PC-9 (cell line): ENCODE measurements around the gene CD63. TPM values are rescaled to one million over a fixed set of nuclear protein-coding genes. Genes with fewer than 3 reads are reported as not detected.

Experiments
- BruUV-seq: library from RNA; stranded (reverse); fragments of 400-500 nt; replicated peaks from 2 replicates; lab custom pipeline; 2021; lab: Mats Ljungman, UMichigan
- CTCF ChIA-PET: fragments of 300-600 bp; sonication (Branson Sonifier 250); formaldehyde crosslinking; loops from one replicate; lab custom pipeline; 2022; ENCODE audit warnings: antibody characterized with exemption; lab: Charles Lee
- POLR2A ChIA-PET: fragments of 300-600 bp; sonication (Branson Sonifier 250); formaldehyde crosslinking; loops from one replicate; lab custom pipeline; 2022; ENCODE audit warnings: antibody characterized with exemption; ENCODE audit not compliant: unreplicated experiment; lab: Charles Lee
- DNase-seq, 2 experiments: peaks; one replicate each; pipeline versions ENCODE4 v3.0.0 to v3.0.0-alpha.2; 2015 to 2022; ENCODE audit warnings: mixed read lengths in 1 of 2
- H2AFZ ChIP-seq: fragments of 200-600 bp; sonication (generic); 2 replicates; pipeline ENCODE4 v1.8.1; 2017; ENCODE audit warnings: antibody characterized with exemption
- H3F3A ChIP-seq: fragments of 200-600 bp; sonication (generic); 2 replicates; pipeline ENCODE4 v1.8.1; 2017; ENCODE audit warnings: antibody characterized with exemption, mild to moderate bottlenecking, low read depth; ENCODE audit not compliant: insufficient read depth
- H3K27ac ChIP-seq: fragments of 200-600 bp; sonication (generic); 2 replicates; pipeline ENCODE4 v1.6.1; 2016; ENCODE audit warnings: mixed run types
- H3K27me3 ChIP-seq: fragments of 200-600 bp; sonication (generic); 2 replicates; pipeline ENCODE4 v1.6.1; 2016; ENCODE audit warnings: low read depth, mixed run types; ENCODE audit not compliant: insufficient read depth
- H3K36me3 ChIP-seq: fragments of 200-600 bp; sonication (generic); 2 replicates; pipeline ENCODE4 v1.6.1; 2016; ENCODE audit warnings: low read depth, mixed run types
- H3K4me1 ChIP-seq: fragments of 200-600 bp; sonication (generic); replicated peaks from 2 replicates; pipeline ENCODE4 v1.6.1; 2016; ENCODE audit warnings: mixed run types; ENCODE audit not compliant: insufficient read depth
- H3K4me2 ChIP-seq: fragments of 200-600 bp; sonication (generic); 2 replicates; pipeline ENCODE4 v1.6.1; 2017; ENCODE audit warnings: mixed run types
- H3K4me3 ChIP-seq: fragments of 200-600 bp; sonication (generic); 2 replicates; pipeline ENCODE4 v1.6.1; 2016; ENCODE audit warnings: mixed run types
- H3K79me2 ChIP-seq: fragments of 200-600 bp; sonication (generic); 2 replicates; pipeline ENCODE4 v1.6.1; 2017; ENCODE audit warnings: low read depth, mixed run types
- H3K9me2 ChIP-seq: fragments of 200-600 bp; sonication (generic); 2 replicates; pipeline ENCODE4 v1.8.1; 2017; ENCODE audit warnings: mild to moderate bottlenecking; ENCODE audit not compliant: insufficient read depth
- H3K9me3 ChIP-seq: fragments of 200-600 bp; sonication (generic); 2 replicates; pipeline ENCODE4 v1.8.1; 2016; ENCODE audit warnings: low read depth; ENCODE audit not compliant: insufficient read depth
- H4K20me1 ChIP-seq: fragments of 200-600 bp; sonication (generic); 2 replicates; pipeline ENCODE4 v1.8.1; 2017; ENCODE audit not compliant: insufficient read depth
- CTCF ChIP-seq: fragments of 200-600 bp; sonication (generic); conservative IDR thresholded peaks from 2 replicates; pipeline ENCODE4 v1.6.1; 2017; ENCODE audit warnings: mixed run types, antibody characterized with exemption, mild to moderate bottlenecking, moderate library complexity
- EZH2 ChIP-seq: fragments of 200-600 bp; sonication (generic); IDR thresholded peaks from 2 replicates; pipeline ENCODE4 v1.8.0; 2017; ENCODE audit warnings: antibody characterized with exemption, low read depth
- intact Hi-C: fragments of 100-400 bp; cut with micrococcal nuclease; formaldehyde crosslinking; loops from one replicate; pipeline ENCODE4 v1.10.0; 2022; ENCODE audit not compliant: unreplicated experiment
- total RNA-seq: library from RNA; stranded (reverse); gene quantifications from 2 replicates; pipeline ENCODE4 v1.2.3, GENCODE V29; 2021

CD63 gene
- total RNA-seq, 1 experiment from 2014 or later: 434 TPM

GRCh38 chr12:55697686-55698085 lies 31.1 kb downstream of the CD63 start:
- ChIA-PET CTCF (no interaction called here), POLR2A (no interaction called here)
- Histone ChIP-seq H3K4me3 (no peak overlapping the region), H3K27ac (no peak overlapping the region), H3K27me3 (peaks cover 44% of the 10 kb centered on the region), H2AFZ (no peak overlapping the region), H3K9me2 (no peaks in the 10 kb centered on the region), H3K9me3 (no peaks in the 10 kb centered on the region), H3K4me1 (no peaks in the 10 kb centered on the region), H3K79me2 (no peaks in the 10 kb centered on the region), H4K20me1 (no peaks in the 10 kb centered on the region), H3K4me2 (no peak overlapping the region), H3K36me3 (no peaks in the 10 kb centered on the region), H3F3A (no peaks in the 10 kb centered on the region)
- BruUV-seq: no TSS peak
- intact Hi-C loops: no loop called here
- TF ChIP-seq CTCF (no peak), EZH2 (no peak)
- no peak for DNase-seq

DNA sequence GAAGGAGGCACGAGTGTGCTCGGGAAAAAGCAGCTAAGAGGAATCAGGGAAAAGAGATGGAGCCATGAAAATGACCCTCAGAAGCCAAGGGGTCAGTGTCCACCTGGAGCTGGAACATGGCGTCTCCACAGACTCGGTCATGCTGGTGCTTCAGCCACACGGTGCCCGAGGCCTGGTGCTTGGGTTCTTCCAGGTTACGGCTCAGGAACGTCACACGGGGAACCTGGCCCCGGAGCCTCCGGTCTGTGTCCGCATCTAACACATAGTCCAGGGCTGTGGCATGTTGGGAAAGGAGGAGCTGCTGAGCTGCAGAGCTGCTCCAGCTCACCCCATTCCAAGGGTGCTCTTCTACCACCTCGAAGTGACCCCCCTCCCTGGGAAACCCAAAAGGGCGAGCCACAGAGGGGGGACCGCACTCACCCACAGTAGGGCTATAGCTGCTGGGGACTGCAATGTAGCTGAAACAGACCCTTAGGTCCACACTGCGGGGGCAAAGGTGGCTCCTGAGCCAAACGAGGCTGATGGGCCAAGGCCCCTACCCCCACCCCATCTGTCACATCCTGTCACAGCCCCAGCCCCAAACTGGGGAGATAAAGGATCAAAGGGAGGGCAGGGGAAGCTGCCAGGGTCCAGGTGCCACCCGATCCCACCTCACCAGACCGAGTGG lies 31.9 kb downstream of the CD63 start:
- H3K27ac ChIP-seq: no peak overlapping the region
- H3K9me3 ChIP-seq: no peaks in the 10 kb centered on the region
- peaks cover 44% of the 10 kb centered on the region for H3K27me3 ChIP-seq
- no peak for TF ChIP-seq EZH2
- no peak for TF ChIP-seq CTCF
- DNase-seq: no peak
- no peaks in the 10 kb centered on the region for H3F3A ChIP-seq
- intact Hi-C loops: no loop called here
- CTCF ChIA-PET: no interaction called here
- H4K20me1 ChIP-seq: no peaks in the 10 kb centered on the region
- POLR2A ChIA-PET: no interaction called here
- H3K4me2 ChIP-seq: no peak overlapping the region
- H3K79me2 ChIP-seq: no peaks in the 10 kb centered on the region
- no peaks in the 10 kb centered on the region for H3K36me3 ChIP-seq
- no peak overlapping the region for H3K4me3 ChIP-seq
- no peaks in the 10 kb centered on the region for H3K4me1 ChIP-seq
- H3K9me2 ChIP-seq: no peaks in the 10 kb centered on the region
- BruUV-seq: no TSS peak
- no peak overlapping the region for H2AFZ ChIP-seq

DNA sequence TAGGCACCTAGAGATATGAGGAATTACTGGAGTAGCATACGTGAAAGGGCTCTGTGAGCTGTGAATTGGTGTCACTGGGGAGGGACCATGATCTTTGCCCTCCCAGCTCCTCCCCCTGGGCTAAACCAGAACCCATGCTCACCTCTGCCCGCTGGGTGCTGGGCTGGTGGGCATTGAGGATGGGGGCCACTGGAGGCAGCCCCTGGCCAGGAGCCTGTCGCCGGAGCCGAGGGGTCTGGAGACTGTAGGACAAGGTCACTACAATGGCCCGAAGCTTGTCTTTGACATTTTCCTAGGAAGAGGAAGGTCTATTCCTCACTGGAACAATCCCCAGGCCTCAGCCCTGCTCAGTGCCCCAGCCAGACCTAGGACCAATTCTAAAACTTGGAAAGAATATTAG lies 32.7 kb downstream of the CD63 start:
- Histone ChIP-seq H3K79me2 (no peaks in the 10 kb centered on the region), H4K20me1 (no peaks in the 10 kb centered on the region), H3K4me2 (no peak overlapping the region), H3F3A (no peaks in the 10 kb centered on the region), H3K27me3 (peaks cover 44% of the 10 kb centered on the region), H3K36me3 (no peaks in the 10 kb centered on the region), H3K4me1 (no peaks in the 10 kb centered on the region), H3K9me2 (no peaks in the 10 kb centered on the region), H2AFZ (no peak overlapping the region), H3K9me3 (no peaks in the 10 kb centered on the region), H3K27ac (no peak overlapping the region), H3K4me3 (no peak overlapping the region)
- TF ChIP-seq CTCF (no peak), EZH2 (no peak)
- BruUV-seq: no TSS peak
- CTCF ChIA-PET: no interaction called here
- intact Hi-C loops: no loop called here
- DNase-seq: no peak
- POLR2A ChIA-PET: no interaction called here
